ENCODE data around the gene ZNF143.

Gene ZNF143

GRCh38 chr11:9563196-9563730 is 102.5 kb downstream of the ZNF143 start:
- 100% methylated on average over 1 of the region's 1 CpG for WGBS (ENCODE audit: insufficient coverage)
- no peak for DNase-seq
- ChIA-PET CTCF (interaction anchor here (3.0 kb wide), 1 partner anchor 9 kb away, joined by 12 read pairs; the partner anchor contains the start of gene WEE1), POLR2A (no interaction called here)
- Histone ChIP-seq H3K4me1 (ENCODE audit: control extremely low read depth in 1 of 4, control insufficient read depth in 4 of 4, insufficient read depth in 4 of 4, low read length in 3 of 4) (peaks cover 0 to 8% (median 1%) of the 10 kb centered on the region in 4 experiments), H3K36me3 (ENCODE audit: control insufficient read depth in 4 of 4, insufficient read depth in 4 of 4, low read length in 3 of 4) (no peaks in the 10 kb centered on the region), H3K27me3 (replicated peaks in 2 of 5; ENCODE audit: control insufficient read depth in 4 of 5, insufficient read depth in 5 of 5, low read length in 4 of 5) (no peaks in the 10 kb centered on the region), H3K27ac (ENCODE audit: insufficient read depth in 1 of 2, low read depth in 1 of 2, low read length in 2 of 2, poor library complexity in 1 of 2, severe bottlenecking in 2 of 2) (no peak overlapping the region), H3K9me3 (ENCODE audit: control extremely low read depth in 1 of 5, control insufficient read depth in 4 of 5, insufficient read depth in 2 of 5, low read depth in 1 of 5, low read length in 4 of 5) (peaks cover 0 to 3% (median 2%) of the 10 kb centered on the region in 5 experiments), H3K4me3 (ENCODE audit: control insufficient read depth in 1 of 7, extremely low read depth in 1 of 7, insufficient read depth in 4 of 7, low read depth in 2 of 7, low read length in 6 of 7) (no peak overlapping the region)

DNA sequence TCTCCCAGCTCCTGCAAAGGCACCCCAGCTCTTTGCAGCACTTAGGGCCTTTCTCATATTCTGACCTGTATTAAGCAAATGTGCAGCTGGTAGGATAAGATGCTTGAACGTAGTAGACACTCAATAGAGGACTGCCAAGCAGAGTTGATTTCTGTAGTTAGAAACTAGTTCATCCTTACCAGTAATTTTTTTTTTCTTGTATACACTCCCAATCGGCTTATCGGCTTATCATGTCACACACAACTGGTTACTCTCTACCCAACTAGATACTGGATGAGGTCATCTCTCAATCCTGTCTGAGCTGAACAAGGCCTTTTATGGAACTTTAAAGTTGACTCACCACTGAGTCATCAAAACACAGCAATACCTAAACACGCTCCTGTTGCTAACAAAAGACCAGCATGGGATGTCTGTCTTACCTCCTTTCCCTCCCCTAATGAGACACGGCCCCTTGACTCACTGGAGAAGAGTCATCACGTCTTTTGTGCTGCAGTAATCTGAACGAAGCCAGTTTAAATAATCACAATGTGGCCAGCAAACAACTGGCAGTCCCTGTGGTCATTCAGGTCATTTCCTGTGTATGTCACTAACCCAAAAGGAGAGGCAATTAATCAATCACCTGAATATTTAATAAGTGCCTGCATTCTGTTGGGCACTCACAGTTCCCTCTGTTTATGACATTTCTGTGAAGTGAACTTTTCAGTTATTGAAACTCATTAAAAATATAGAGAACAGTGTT is 105.2 kb downstream of the ZNF143 start:
- ChIA-PET POLR2A (no interaction called here), CTCF (interaction anchor here (0.7 to 2.3 kb wide), 6 partner anchors 8 to 758 kb away, joined by 3 to 6 read pairs (median 3); no protein-coding TSS in a partner anchor)
- peak; percentile 60 to 84 (median 80) for DNase-seq
- H3K9me3 ChIP-seq (ENCODE audit: control extremely low read depth in 1 of 5, control insufficient read depth in 4 of 5, insufficient read depth in 2 of 5, low read depth in 1 of 5, low read length in 4 of 5): peaks cover 0 to 3% (median 1%) of the 10 kb centered on the region in 5 experiments
- H3K27me3 ChIP-seq (replicated peaks in 2 of 5; ENCODE audit: control insufficient read depth in 4 of 5, insufficient read depth in 5 of 5, low read length in 4 of 5): no peaks in the 10 kb centered on the region
- peaks cover 0 to 23% (median 10%) of the 10 kb centered on the region in 4 experiments for H3K4me1 ChIP-seq (ENCODE audit: control extremely low read depth in 1 of 4, control insufficient read depth in 4 of 4, insufficient read depth in 4 of 4, low read length in 3 of 4)
- no peaks in the 10 kb centered on the region for H3K36me3 ChIP-seq (ENCODE audit: control insufficient read depth in 4 of 4, insufficient read depth in 4 of 4, low read length in 3 of 4)
- H3K4me3 ChIP-seq (ENCODE audit: control insufficient read depth in 1 of 7, extremely low read depth in 1 of 7, insufficient read depth in 4 of 7, low read depth in 2 of 7, low read length in 6 of 7): no peak overlapping the region
- 95% methylated on average over 5 of the region's 7 CpGs for WGBS (ENCODE audit: insufficient coverage)
- H3K27ac ChIP-seq (ENCODE audit: insufficient read depth in 1 of 2, low read depth in 1 of 2, low read length in 2 of 2, poor library complexity in 1 of 2, severe bottlenecking in 2 of 2): peak overlapping the region in 1 of 2 experiments; percentile 79

- peak overlapping the region in 1 of 2 experiments; percentile 79 for H3K27ac ChIP-seq (ENCODE audit: insufficient read depth in 1 of 2, low read depth in 1 of 2, low read length in 2 of 2, poor library complexity in 1 of 2, severe bottlenecking in 2 of 2)
- ChIA-PET CTCF (interaction anchor here (0.7 to 2.3 kb wide), 7 partner anchors 17 to 758 kb away, joined by 3 to 6 read pairs (median 4); no protein-coding TSS in a partner anchor), POLR2A (no interaction called here)
- no peak overlapping the region for H3K4me3 ChIP-seq (ENCODE audit: control insufficient read depth in 1 of 7, extremely low read depth in 1 of 7, insufficient read depth in 4 of 7, low read depth in 2 of 7, low read length in 6 of 7)
- peaks cover 0 to 23% (median 10%) of the 10 kb centered on the region in 4 experiments for H3K4me1 ChIP-seq (ENCODE audit: control extremely low read depth in 1 of 4, control insufficient read depth in 4 of 4, insufficient read depth in 4 of 4, low read length in 3 of 4)
- H3K27me3 ChIP-seq (replicated peaks in 2 of 5; ENCODE audit: control insufficient read depth in 4 of 5, insufficient read depth in 5 of 5, low read length in 4 of 5): no peaks in the 10 kb centered on the region
- DNase-seq: no peak
- H3K9me3 ChIP-seq (ENCODE audit: control extremely low read depth in 1 of 5, control insufficient read depth in 4 of 5, insufficient read depth in 2 of 5, low read depth in 1 of 5, low read length in 4 of 5): no peaks in the 10 kb centered on the region
- H3K36me3 ChIP-seq (ENCODE audit: control insufficient read depth in 4 of 4, insufficient read depth in 4 of 4, low read length in 3 of 4): no peaks in the 10 kb centered on the region
- 100% methylated on average over 1 of the region's 3 CpGs for WGBS (ENCODE audit: insufficient coverage)
These were observed 105.8 kb downstream of the ZNF143 start for GRCh38 chr11:9566561-9567063.

GRCh38 chr11:9567401-9567800 is 106.6 kb downstream of the ZNF143 start:
- no peaks in the 10 kb centered on the region for H3K9me3 ChIP-seq (ENCODE audit: control extremely low read depth in 1 of 5, control insufficient read depth in 4 of 5, insufficient read depth in 2 of 5, low read depth in 1 of 5, low read length in 4 of 5)
- no peaks in the 10 kb centered on the region for H3K27me3 ChIP-seq (replicated peaks in 2 of 5; ENCODE audit: control insufficient read depth in 4 of 5, insufficient read depth in 5 of 5, low read length in 4 of 5)
- 100% methylated on average over 2 of the region's 5 CpGs for WGBS (ENCODE audit: insufficient coverage)
- no peaks in the 10 kb centered on the region for H3K36me3 ChIP-seq (ENCODE audit: control insufficient read depth in 4 of 4, insufficient read depth in 4 of 4, low read length in 3 of 4)
- no peak overlapping the region for H3K4me3 ChIP-seq (ENCODE audit: control insufficient read depth in 1 of 7, extremely low read depth in 1 of 7, insufficient read depth in 4 of 7, low read depth in 2 of 7, low read length in 6 of 7)
- DNase-seq: no peak
- no peak overlapping the region for H3K27ac ChIP-seq (ENCODE audit: insufficient read depth in 1 of 2, low read depth in 1 of 2, low read length in 2 of 2, poor library complexity in 1 of 2, severe bottlenecking in 2 of 2)
- CTCF ChIA-PET: interaction anchor here (0.7 to 2.3 kb wide), 6 partner anchors 17 to 429 kb away, joined by 3 to 6 read pairs (median 4); no protein-coding TSS in a partner anchor
- H3K4me1 ChIP-seq (ENCODE audit: control extremely low read depth in 1 of 4, control insufficient read depth in 4 of 4, insufficient read depth in 4 of 4, low read length in 3 of 4): peaks cover 0 to 27% (median 14%) of the 10 kb centered on the region in 4 experiments
- POLR2A ChIA-PET: no interaction called here

DNA sequence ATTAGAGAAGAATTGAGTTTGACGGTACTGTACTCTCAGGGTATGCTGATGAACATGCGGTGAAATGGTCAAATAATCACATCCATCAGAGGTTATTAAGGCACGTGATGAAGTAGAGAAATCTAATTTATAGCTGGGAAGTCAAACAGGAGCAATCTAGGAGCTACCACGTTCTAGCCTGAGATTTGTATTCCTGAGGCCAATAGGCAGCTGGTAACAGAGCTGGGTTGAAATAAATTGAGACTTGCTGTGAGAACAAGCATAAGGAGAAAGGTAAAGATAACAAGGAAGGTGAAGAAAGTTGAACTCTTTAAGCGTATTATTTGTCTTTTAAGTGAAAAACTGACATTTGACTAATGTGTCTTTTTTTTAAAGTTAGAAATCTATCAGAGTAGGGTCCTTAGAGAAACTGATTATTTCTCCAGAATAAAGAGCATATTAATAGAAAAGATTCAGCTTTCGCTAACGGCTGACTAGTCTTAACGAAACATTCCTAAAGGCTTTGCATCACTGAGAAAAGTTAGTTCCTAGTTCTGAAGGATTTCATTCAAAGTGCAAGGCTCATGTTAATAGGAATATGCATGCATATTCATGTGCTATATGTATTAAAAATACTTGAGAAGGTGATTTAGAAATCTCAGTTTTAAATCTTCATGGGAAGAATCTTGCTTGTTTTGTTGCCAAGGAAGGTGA is 107.5 kb downstream of the ZNF143 start:
- POLR2A ChIA-PET: interaction anchor here (0.5 kb wide), 1 partner anchor 50 kb away, joined by 3 read pairs; no protein-coding TSS in a partner anchor
- Histone ChIP-seq H3K4me1 (ENCODE audit: control extremely low read depth in 1 of 4, control insufficient read depth in 4 of 4, insufficient read depth in 4 of 4, low read length in 3 of 4) (peaks cover 0 to 34% (median 19%) of the 10 kb centered on the region in 4 experiments), H3K27ac (ENCODE audit: insufficient read depth in 1 of 2, low read depth in 1 of 2, low read length in 2 of 2, poor library complexity in 1 of 2, severe bottlenecking in 2 of 2) (peak overlapping the region; percentile 69 to 86)

DNA sequence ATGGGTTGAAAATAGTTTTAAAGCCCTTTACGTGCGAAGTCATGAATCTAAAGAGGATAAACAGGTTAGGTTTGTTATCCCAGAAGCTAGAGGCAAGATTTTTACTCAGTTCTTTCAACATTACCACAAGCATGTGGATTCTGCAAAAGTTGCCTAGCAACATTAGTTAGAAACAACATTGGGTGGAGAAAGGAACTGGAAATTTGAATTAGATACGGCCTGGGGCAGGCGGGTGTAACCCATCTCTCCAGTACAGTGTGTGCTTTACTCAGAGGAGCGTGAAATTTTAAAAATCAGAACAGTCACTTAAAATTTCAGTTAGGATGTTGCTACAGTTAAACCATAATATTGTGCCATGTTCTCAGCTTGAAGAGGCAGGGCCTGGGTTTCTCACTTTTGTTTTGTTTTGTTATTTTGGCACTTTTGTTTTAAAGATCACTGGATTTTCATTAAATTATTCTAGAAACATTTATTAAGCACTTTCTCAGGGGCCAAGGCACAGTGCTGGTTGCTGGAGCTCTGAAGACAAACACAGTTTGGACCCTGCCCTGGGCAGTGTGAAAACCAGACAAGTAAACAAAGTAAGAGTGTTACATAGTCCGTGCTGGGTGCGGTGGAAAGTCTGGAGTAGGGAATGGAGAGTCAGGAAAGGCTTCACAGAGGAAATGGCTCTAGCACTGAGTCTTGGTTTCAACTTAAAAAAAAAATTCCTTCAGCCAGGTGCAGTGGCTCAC is 108.2 kb downstream of the ZNF143 start:
- WGBS (ENCODE audit: insufficient coverage): 78% methylated on average over 4 of the region's 7 CpGs
- Histone ChIP-seq H3K27ac (ENCODE audit: insufficient read depth in 1 of 2, low read depth in 1 of 2, low read length in 2 of 2, poor library complexity in 1 of 2, severe bottlenecking in 2 of 2) (peak overlapping the region; percentile 69 to 86), H3K27me3 (replicated peaks in 2 of 5; ENCODE audit: control insufficient read depth in 4 of 5, insufficient read depth in 5 of 5, low read length in 4 of 5) (no peaks in the 10 kb centered on the region), H3K4me1 (ENCODE audit: control extremely low read depth in 1 of 4, control insufficient read depth in 4 of 4, insufficient read depth in 4 of 4, low read length in 3 of 4) (peaks cover 0 to 34% (median 19%) of the 10 kb centered on the region in 4 experiments), H3K9me3 (ENCODE audit: control extremely low read depth in 1 of 5, control insufficient read depth in 4 of 5, insufficient read depth in 2 of 5, low read depth in 1 of 5, low read length in 4 of 5) (no peaks in the 10 kb centered on the region), H3K4me3 (ENCODE audit: control insufficient read depth in 1 of 7, extremely low read depth in 1 of 7, insufficient read depth in 4 of 7, low read depth in 2 of 7, low read length in 6 of 7) (peak overlapping the region in 2 of 7 experiments; percentile 33 to 43), H3K36me3 (ENCODE audit: control insufficient read depth in 4 of 4, insufficient read depth in 4 of 4, low read length in 3 of 4) (no peaks in the 10 kb centered on the region)
- POLR2A ChIA-PET: interaction anchor here (0.5 to 0.7 kb wide), 3 partner anchors 35 to 109 kb away, joined by 3 read pairs; no protein-coding TSS in a partner anchor
- DNase-seq: peak; percentile 79 to 92 (median 89)
- CTCF ChIA-PET: interaction anchor here (0.6 to 1.0 kb wide), 4 partner anchors 10 to 182 kb away, joined by 3 to 4 read pairs (median 4); no protein-coding TSS in a partner anchor

More for the DNA sequence above, 107.5 kb downstream of the ZNF143 start:
- no peak for DNase-seq
- no peaks in the 10 kb centered on the region for H3K9me3 ChIP-seq (ENCODE audit: control extremely low read depth in 1 of 5, control insufficient read depth in 4 of 5, insufficient read depth in 2 of 5, low read depth in 1 of 5, low read length in 4 of 5)
- WGBS (ENCODE audit: insufficient coverage): 95% methylated on average over 8 of the region's 8 CpGs
- no peaks in the 10 kb centered on the region for H3K27me3 ChIP-seq (replicated peaks in 2 of 5; ENCODE audit: control insufficient read depth in 4 of 5, insufficient read depth in 5 of 5, low read length in 4 of 5)
- no peaks in the 10 kb centered on the region for H3K36me3 ChIP-seq (ENCODE audit: control insufficient read depth in 4 of 4, insufficient read depth in 4 of 4, low read length in 3 of 4)
- peak overlapping the region in 1 of 7 experiments; percentile 16 for H3K4me3 ChIP-seq (ENCODE audit: control insufficient read depth in 1 of 7, extremely low read depth in 1 of 7, insufficient read depth in 4 of 7, low read depth in 2 of 7, low read length in 6 of 7)
- CTCF ChIA-PET: interaction anchor here (0.6 to 1.0 kb wide), 5 partner anchors 11 to 182 kb away, joined by 3 to 4 read pairs (median 3); no protein-coding TSS in a partner anchor

Data from common myeloid progenitor, CD34-positive (primary cell).